Measurements from ENCODE around the gene LGI1.

- TF ChIP-seq CTCF (conservative IDR thresholded peaks at IDR 0.05 in 1 of 2, IDR thresholded peaks at IDR 0.05 in 1 of 2; ENCODE audit: extremely low read depth in 1 of 2, insufficient read depth in 1 of 2, low read depth in 1 of 2, low read length in 2 of 2), result no peak
- no peak for TF ChIP-seq EZH2 (IDR thresholded peaks at IDR 0.05; ENCODE audit: borderline replicate concordance, low read length)
Observed at GRCh38 chr10:93844979-93845626, 87.4 kb downstream of the LGI1 start.
